ENCODE results near the gene CDK16.

The CDK16 gene

GRCh38 chrX:47186096-47186740, 32.3 kb upstream of the CDK16 start:
- DNase-seq (ENCODE audit: low read depth in 3 of 3), result no peak

- no peak for DNase-seq (ENCODE audit: low read depth in 3 of 3)
Measured at GRCh38 chrX:47187106-47187677, 31.3 kb upstream of the CDK16 start.

GRCh38 chrX:47189906-47190305, 28.6 kb upstream of the CDK16 start:
- no peak for DNase-seq (ENCODE audit: low read depth in 3 of 3)

DNA sequence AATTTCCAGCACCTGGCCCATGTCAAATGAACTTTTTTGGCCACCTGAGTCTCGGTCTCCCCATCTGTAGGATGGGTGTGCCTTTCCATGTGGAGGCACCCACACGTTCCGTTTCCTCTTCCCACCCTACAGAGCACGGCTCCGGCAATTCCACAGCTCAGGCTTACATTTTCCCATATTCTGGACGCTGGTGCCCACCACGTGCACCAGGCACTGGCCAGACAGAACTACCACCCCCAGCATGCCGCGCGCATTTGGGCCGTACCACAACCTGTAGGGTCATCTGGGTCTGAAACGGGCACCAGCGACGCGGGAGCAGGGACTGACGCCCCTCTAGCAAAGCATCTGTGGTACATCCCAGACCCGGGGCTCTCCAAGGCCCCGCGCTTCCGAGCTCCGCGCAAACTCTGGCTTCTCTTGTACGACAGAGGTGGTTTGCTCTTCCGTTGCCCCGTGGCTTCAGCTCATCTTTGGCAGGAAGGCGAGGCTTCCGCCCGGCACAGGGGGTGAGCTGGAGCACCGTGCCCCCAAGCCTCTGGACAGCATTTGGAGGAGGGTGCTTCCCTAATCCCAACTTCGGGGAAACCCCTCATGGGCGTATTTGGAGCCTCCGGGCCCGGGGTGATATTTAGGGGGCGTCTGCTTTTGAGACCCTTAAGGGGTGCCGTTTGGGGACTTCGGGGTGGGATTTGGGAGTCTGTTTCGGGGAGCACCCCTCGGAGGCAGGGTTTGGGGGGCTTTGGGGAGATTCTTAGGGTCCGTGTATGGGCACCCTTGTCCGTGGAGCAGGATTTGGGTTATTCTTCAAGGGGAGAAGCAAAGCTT, 27.8 kb upstream of the CDK16 start:
- peak; percentile 48 to 66 (median 66) for DNase-seq (ENCODE audit: low read depth in 3 of 3)

GRCh38 chrX:47191331-47191730, 27.1 kb upstream of the CDK16 start:
- peak in 2 of 3 experiments; percentile 23 to 35 for DNase-seq (ENCODE audit: low read depth in 3 of 3)

- no peak for DNase-seq (ENCODE audit: low read depth in 3 of 3)
Measured at GRCh38 chrX:47191806-47192401, 26.6 kb upstream of the CDK16 start.

- peak; percentile 62 to 86 (median 81) for DNase-seq (ENCODE audit: low read depth in 3 of 3)
Measured at GRCh38 chrX:47193475-47194193, 24.8 kb upstream of the CDK16 start, which contains the start of gene UBA1. Gene UBA1 (plus strand): TSS chrX:47193829. CDS start chrX:47198803, 4,974 bp downstream.

GRCh38 chrX:47194194-47194787, 24.2 kb upstream of the CDK16 start:
- no peak for DNase-seq (ENCODE audit: low read depth in 3 of 3)

- no peak for DNase-seq (ENCODE audit: low read depth in 3 of 3)
Measured at GRCh38 chrX:47196098-47196497, 22.4 kb upstream of the CDK16 start.

- DNase-seq (ENCODE audit: low read depth in 3 of 3), result no peak
Measured at GRCh38 chrX:47197526-47197925, 21.0 kb upstream of the CDK16 start.

GRCh38 chrX:47198026-47198686, 20.3 kb upstream of the CDK16 start:
- DNase-seq (ENCODE audit: low read depth in 3 of 3), result no peak

- no peak for DNase-seq (ENCODE audit: low read depth in 3 of 3)
Measured at GRCh38 chrX:47198687-47199080, 19.8 kb upstream of the CDK16 start.

- no peak for DNase-seq (ENCODE audit: low read depth in 3 of 3)
Measured at GRCh38 chrX:47199286-47199685, 19.2 kb upstream of the CDK16 start.

GRCh38 chrX:47200385-47201150, 17.9 kb upstream of the CDK16 start:
- DNase-seq (ENCODE audit: low read depth in 3 of 3), result no peak

- DNase-seq (ENCODE audit: low read depth in 3 of 3), result no peak
Measured at GRCh38 chrX:47201345-47201944, 17.0 kb upstream of the CDK16 start.

DNA sequence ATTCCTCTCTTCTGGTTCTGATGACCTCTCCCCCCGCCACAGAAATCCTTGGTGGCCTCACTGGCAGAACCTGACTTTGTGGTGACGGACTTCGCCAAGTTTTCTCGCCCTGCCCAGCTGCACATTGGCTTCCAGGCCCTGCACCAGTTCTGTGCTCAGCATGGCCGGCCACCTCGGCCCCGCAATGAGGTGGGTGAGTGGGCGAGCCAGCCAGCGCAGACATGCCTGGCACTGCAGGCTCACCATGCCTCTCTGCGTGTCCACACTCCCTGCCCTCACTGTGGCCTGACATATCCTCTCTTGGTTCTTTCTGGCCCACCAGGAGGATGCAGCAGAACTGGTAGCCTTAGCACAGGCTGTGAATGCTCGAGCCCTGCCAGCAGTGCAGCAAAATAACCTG, 16.2 kb upstream of the CDK16 start:
- no peak for DNase-seq (ENCODE audit: low read depth in 3 of 3)

DNA sequence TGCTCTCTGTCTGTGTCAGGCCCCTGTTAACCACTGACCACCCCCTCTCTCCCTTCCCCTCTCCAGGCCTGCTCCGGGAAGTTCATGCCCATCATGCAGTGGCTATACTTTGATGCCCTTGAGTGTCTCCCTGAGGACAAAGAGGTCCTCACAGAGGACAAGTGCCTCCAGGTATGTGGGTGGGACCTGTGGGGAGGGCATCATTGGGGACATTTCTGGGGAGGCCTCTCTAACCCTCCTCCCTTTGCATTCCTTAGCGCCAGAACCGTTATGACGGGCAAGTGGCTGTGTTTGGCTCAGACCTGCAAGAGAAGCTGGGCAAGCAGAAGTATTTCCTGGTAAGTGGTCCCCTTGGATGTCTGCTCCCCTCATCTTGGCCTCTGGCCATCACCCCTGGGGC, 15.6 kb upstream of the CDK16 start:
- DNase-seq (ENCODE audit: low read depth in 3 of 3), result no peak

GRCh38 chrX:47204970-47205369, 13.5 kb upstream of the CDK16 start:
- no peak for DNase-seq (ENCODE audit: low read depth in 3 of 3)

DNA sequence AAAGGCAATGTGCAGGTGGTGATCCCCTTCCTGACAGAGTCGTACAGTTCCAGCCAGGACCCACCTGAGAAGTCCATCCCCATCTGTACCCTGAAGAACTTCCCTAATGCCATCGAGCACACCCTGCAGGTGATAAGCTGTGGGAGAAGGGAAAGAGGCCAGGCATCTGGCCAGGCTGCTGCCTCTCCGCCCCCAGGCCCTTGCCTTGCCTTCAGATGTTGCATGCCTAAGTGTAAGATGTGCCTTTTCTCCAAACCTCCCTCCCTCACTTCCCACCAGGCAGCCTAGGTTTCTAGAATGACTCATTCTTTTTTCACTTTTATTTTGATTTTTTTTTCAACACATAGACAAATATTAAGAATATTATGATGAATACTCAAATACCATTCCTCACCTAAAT, 12.2 kb upstream of the CDK16 start:
- no peak for DNase-seq (ENCODE audit: low read depth in 3 of 3)

DNA sequence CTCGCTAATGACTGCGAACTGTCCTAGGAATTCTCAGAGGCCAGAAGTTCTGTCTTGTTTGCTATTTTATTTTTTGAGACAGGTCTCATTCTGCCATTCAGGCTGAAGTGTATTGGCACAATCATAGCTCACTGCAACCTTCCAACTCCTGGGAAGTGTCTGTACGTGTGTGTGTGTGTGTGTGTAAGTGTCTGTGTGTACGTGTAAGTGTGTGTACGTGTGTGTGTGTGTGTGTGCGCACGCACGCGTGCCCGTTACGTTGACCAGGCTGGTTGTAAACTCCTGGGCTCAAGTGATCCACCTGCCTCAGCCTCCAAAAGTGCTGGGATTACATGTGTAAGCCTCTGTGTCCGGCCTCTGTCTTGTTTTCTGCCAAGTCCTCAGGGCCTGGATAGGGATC, 10.4 kb upstream of the CDK16 start:
- no peak for DNase-seq (ENCODE audit: low read depth in 3 of 3)

Measured in stimulated activated CD4-positive, alpha-beta T cell treated with anti-CD3 and anti-CD28 coated beads, TNF-alpha, amount 100 ng/mL, for 4 hours (primary cell).